Measurements from ENCODE around the gene EFNA3. TPM values are rescaled to one million over a fixed set of nuclear protein-coding genes. Genes with fewer than 3 reads are reported as not detected.

Gene EFNA3
- polyA plus RNA-seq, 1 donor (not counting 4 experiments of a cell fraction or from before 2014, with no cell fraction given): 4.4 TPM

DNA sequence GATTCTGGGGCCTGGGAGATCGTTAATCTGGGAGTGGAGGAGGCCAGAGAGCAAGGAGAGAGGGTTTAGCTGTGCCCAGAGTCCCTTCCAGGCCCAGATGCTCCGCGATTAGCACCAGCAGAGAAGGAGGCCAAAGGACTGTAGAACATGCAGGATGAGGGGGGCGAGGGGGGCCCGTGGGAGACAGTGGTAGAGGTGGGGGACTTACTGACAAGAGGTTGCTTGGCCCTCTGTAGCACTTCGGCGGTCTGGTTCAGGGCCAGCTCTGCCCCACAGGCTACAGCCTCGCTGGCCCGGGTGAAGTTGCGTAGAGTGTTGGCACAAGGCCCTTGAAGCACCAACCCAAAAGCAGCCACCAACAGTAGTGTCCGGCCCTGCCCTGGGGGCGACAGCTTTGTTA, 45.8 kb upstream of the EFNA3 start:
- Histone ChIP-seq H3K79me2 (ENCODE audit: control insufficient read depth, insufficient read depth, low read length) (no peaks in the 10 kb centered on the region), H3K9ac (ENCODE audit: control insufficient read depth, extremely low read depth, insufficient read depth, low read length) (no peak overlapping the region), H3K36me3 (ENCODE audit: control insufficient read depth in 2 of 2, extremely low read depth in 1 of 2, insufficient read depth in 2 of 2, low read length in 2 of 2) (no peaks in the 10 kb centered on the region), H3K4me3 (ENCODE audit: control insufficient read depth in 2 of 3, extremely low read depth in 1 of 3, insufficient read depth in 2 of 3, low read depth in 1 of 3, low read length in 3 of 3) (no peak overlapping the region), H3K27ac (ENCODE audit: control insufficient read depth, insufficient read depth, low read length) (no peak overlapping the region), H3K4me1 (ENCODE audit: control insufficient read depth, extremely low read depth, insufficient read depth, low read length) (peaks cover 15% of the 10 kb centered on the region), H2AFZ (ENCODE audit: control insufficient read depth, low read length) (no peak overlapping the region), H3K9me1 (ENCODE audit: control insufficient read depth, extremely low read depth, insufficient read depth, low read length) (no peaks in the 10 kb centered on the region), H3K4me2 (ENCODE audit: control insufficient read depth, extremely low read depth, insufficient read depth, low read depth, low read length) (no peak overlapping the region), H3K9me3 (ENCODE audit: control insufficient read depth, low read depth, low read length) (no peaks in the 10 kb centered on the region), H3K27me3 (ENCODE audit: control insufficient read depth, extremely low read depth, insufficient read depth, low read length) (no peaks in the 10 kb centered on the region), H4K20me1 (ENCODE audit: control insufficient read depth, extremely low read depth, insufficient read depth, low read length) (no peaks in the 10 kb centered on the region)
- dilution Hi-C loops (cut with MboI; ENCODE audit: extremely low pct_ligation_motif_present, low sequenced_read_pairs): no loop called here
- DNase-seq (ENCODE audit: low read depth, low spot score) (no peak), FAIRE-seq (no peak)
- TF ChIP-seq, protein P1, sequence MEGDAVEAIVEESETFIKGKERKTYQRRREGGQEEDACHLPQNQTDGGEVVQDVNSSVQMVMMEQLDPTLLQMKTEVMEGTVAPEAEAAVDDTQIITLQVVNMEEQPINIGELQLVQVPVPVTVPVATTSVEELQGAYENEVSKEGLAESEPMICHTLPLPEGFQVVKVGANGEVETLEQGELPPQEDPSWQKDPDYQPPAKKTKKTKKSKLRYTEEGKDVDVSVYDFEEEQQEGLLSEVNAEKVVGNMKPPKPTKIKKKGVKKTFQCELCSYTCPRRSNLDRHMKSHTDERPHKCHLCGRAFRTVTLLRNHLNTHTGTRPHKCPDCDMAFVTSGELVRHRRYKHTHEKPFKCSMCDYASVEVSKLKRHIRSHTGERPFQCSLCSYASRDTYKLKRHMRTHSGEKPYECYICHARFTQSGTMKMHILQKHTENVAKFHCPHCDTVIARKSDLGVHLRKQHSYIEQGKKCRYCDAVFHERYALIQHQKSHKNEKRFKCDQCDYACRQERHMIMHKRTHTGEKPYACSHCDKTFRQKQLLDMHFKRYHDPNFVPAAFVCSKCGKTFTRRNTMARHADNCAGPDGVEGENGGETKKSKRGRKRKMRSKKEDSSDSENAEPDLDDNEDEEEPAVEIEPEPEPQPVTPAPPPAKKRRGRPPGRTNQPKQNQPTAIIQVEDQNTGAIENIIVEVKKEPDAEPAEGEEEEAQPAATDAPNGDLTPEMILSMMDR (optimal IDR thresholded peaks at IDR 0.05 in 1 of 3, IDR thresholded peaks at IDR 0.05 in 1 of 3, conservative IDR thresholded peaks at IDR 0.05 in 1 of 3; ENCODE audit: extremely low read depth in 1 of 3, insufficient read depth in 2 of 3, low read length in 3 of 3): no peak
- TF ChIP-seq EZH2 (IDR thresholded peaks at IDR 0.05; ENCODE audit: low read length): no peak

DNA sequence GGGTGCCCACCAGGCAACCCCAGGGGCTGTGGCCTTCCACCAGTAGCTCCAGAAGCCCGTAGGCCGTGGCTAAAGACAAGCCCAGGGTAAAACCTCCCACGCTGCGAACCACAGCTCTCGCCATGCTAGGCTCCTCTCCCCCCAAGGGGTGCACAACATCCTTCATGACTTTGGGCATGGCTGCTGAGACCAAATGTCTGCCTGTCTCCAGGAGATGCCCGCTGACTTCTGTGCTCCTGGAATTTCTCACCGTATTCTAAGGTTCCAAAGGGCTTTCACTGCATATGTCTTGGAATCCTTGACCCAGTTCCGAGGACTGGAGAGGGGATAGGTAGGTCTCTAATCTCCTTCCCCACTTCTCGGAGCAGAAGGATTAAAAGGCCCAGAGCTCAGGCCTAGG, 45.1 kb upstream of the EFNA3 start, which contains the start of the genes DCST1 and DCST2:
TSS of gene DCST1 (plus strand) at position 301 of the 400 bp plus-strand sequence. CDS start 213 bp downstream, outside the sequence.
TSS of gene DCST2 (minus strand) at position 258 of the 400 bp plus-strand sequence. CDS start at position 178, 80 bp downstream.
- no peaks in the 10 kb centered on the region for H3K36me3 ChIP-seq (ENCODE audit: control insufficient read depth in 2 of 2, extremely low read depth in 1 of 2, insufficient read depth in 2 of 2, low read length in 2 of 2)
- H3K27me3 ChIP-seq (ENCODE audit: control insufficient read depth, extremely low read depth, insufficient read depth, low read length): no peaks in the 10 kb centered on the region
- dilution Hi-C loops (cut with MboI; ENCODE audit: extremely low pct_ligation_motif_present, low sequenced_read_pairs): no loop called here
- H2AFZ ChIP-seq (ENCODE audit: control insufficient read depth, low read length): peak within 1 kb of the TSS; percentile 16
- no peaks in the 10 kb centered on the region for H3K79me2 ChIP-seq (ENCODE audit: control insufficient read depth, insufficient read depth, low read length)
- no peak within 1 kb of the TSS for H3K27ac ChIP-seq (ENCODE audit: control insufficient read depth, insufficient read depth, low read length)
- no peaks in the 10 kb centered on the region for H3K9me1 ChIP-seq (ENCODE audit: control insufficient read depth, extremely low read depth, insufficient read depth, low read length)
- no peaks in the 10 kb centered on the region for H4K20me1 ChIP-seq (ENCODE audit: control insufficient read depth, extremely low read depth, insufficient read depth, low read length)
- no peaks in the 10 kb centered on the region for H3K9me3 ChIP-seq (ENCODE audit: control insufficient read depth, low read depth, low read length)
- peak within 1 kb of the TSS; percentile 7 for H3K4me2 ChIP-seq (ENCODE audit: control insufficient read depth, extremely low read depth, insufficient read depth, low read depth, low read length)
- H3K4me1 ChIP-seq (ENCODE audit: control insufficient read depth, extremely low read depth, insufficient read depth, low read length): peaks cover 21% of the 10 kb centered on the region
- no peak within 1 kb of the TSS for H3K9ac ChIP-seq (ENCODE audit: control insufficient read depth, extremely low read depth, insufficient read depth, low read length)
- no peak for TF ChIP-seq EZH2 (IDR thresholded peaks at IDR 0.05; ENCODE audit: low read length)
- TF ChIP-seq, protein P1 (optimal IDR thresholded peaks at IDR 0.05 in 1 of 3, IDR thresholded peaks at IDR 0.05 in 1 of 3, conservative IDR thresholded peaks at IDR 0.05 in 1 of 3; ENCODE audit: extremely low read depth in 1 of 3, insufficient read depth in 2 of 3, low read length in 3 of 3): no peak
- DNase-seq (ENCODE audit: low read depth, low spot score) (no peak), FAIRE-seq (no peak)
- H3K4me3 ChIP-seq (ENCODE audit: control insufficient read depth in 2 of 3, extremely low read depth in 1 of 3, insufficient read depth in 2 of 3, low read depth in 1 of 3, low read length in 3 of 3): no peak within 1 kb of the TSS

Data from keratinocyte (primary cell).